NCI-H1048 (cell line): Measurements from ENCODE around the gene GAREM1.
"Not testable (repeated sequence)": the region's sequence is repeated elsewhere in the genome, so short reads cannot be mapped to it uniquely, and the experiment has no call there.

Experiments used
- DNase-seq: peaks from one replicate; lab custom pipeline; 2025; lab: John Stamatoyannopoulos, UW

GAREM1 gene

GRCh38 chr18:32368991-32369390 is 101.7 kb downstream of the GAREM1 start:
- no peak for DNase-seq

DNA sequence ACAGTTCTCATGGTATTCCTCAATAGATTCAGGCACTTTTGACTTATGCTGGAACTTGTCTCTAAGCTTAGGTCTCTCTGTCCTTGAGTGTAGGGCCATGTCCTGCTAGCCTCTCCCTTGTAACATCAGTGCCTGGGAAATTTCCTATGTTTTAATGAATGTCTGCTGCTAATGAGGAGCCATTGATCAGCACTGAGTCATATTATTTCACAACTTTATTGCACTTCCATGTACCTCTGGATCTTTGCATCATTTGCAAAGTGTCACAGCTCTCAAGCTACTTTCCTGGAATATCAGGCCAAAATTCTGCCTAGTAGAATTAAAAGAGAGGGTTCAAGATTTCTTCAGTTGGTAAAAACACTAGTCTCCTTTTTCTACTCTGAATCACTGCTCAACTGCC is 102.5 kb downstream of the GAREM1 start:
- DNase-seq = no peak

DNA sequence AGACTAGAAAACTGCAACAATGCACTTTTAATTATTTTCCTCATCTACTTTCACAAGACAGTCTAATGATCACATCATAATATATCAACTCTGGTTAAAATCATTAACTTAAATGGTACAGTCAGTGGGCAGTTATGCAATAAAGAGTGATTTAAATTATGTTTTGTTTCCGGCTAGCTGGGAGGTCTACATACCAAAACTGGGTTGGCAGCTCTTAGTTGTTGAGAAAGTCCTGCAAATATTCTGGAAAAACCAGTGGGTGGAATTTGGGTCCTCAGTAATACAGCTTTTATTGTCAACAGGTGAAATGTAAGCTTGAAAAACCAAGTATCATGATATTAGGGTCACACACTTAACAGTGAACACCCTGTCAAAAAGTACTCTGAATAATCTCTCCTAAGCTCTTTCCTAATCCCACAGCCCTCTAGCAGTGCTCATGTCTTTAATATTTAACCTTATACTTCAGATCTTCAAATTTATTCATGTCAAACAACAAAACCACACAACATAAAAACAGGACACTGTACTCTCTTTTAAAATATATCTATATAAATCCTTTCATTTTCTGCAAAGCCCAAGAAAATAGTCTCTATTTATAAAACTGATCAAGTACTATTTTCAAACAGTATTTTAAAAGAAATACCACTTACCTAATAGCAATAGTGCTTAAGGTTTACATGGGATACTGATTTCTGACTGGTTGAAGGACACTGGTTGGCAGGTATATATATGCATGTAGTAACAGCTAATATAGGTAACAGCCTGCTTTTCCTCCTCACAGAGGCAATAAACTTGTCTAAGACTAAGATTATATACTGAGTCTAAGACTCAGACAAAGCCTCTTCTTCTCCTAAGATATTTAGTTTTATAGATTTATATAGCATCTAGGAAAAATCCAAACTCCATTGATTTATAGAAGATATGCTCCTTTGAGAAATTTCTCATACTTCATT is 103.8 kb downstream of the GAREM1 start:
- DNase-seq = no peak

DNA sequence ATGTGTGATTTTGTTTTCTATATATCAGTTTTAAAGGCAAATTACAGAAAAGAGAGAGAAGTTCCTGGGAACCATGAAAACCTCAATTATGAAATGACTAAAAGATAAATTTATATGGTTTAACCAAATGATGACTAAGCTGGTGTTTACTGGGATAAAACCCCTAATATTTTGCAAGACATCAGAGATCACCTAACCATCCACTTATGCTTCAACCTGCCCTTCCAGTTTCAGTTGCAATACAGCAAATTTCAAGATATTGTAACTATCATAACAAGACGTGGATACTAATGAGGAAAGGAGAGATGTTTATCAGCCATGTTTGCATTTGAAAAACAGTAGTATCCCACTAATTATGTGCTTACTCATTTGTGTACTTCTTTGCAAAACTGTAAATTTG is 108.2 kb downstream of the GAREM1 start:
- DNase-seq = no peak

- no peak for DNase-seq
Measured at GRCh38 chr18:32360682-32361345, 109.9 kb downstream of the GAREM1 start.

- no peak for DNase-seq
Measured at GRCh38 chr18:32358529-32358928, 112.2 kb downstream of the GAREM1 start.

DNA sequence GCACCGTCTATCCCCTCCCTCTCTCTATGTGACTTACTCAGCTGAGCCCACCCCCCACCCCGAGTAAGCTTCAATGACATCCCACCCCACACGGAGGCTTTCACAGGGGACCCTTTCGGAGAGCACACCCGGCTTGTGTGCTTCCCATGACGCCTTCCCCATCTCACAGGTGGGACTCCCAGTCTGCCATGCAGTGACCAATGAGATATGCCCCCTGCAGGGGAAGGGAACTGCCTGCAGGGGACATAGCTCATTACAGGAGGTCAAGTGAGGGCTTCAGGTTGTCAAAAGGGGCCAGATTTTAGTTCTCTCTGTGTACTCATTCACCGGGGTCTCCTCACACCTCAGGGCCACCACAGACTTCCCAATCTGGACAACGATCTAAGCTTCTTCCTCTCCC is 112.6 kb downstream of the GAREM1 start:
- DNase-seq = no peak

DNA sequence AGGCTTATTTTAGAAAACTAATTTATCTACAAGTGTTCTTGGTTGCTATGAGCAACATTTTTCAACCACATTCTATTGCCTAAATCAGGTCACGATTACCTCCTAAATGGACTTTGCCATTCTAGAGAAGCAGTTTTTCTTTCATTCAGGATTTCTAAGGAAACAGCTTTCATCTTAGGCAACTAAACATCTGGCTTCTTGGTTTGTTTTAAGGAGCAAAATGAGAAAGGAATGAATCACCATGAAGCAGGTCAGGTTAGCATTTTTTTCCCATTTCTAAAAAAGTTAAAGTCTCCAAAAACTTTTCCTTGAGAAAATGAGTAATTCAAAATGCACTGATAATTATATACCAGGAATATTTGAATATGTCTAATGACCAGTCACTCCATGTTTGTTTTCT is 114.8 kb downstream of the GAREM1 start:
- no peak for DNase-seq

- DNase-seq = no peak
Measured at GRCh38 chr18:32354518-32354917, 116.2 kb downstream of the GAREM1 start.

DNA sequence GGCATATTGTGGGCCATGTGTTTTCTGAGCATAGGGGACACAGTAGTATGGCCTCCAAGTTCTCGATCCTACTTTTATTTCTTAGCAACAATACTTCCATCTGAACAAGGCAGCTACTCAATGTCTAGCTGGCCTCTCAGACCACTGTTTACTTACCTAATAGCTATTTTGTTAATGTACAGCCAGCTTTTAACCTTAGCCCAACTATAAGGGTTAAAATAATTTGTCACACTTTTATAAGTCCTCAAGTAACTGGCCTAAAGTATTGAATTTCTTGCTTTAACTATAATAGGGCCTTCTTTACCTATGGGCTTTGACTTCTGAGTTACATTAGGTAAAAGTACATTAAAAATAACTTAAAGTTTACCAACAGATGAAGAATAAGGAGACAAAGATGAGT is 117.4 kb downstream of the GAREM1 start:
- no peak for DNase-seq

DNA sequence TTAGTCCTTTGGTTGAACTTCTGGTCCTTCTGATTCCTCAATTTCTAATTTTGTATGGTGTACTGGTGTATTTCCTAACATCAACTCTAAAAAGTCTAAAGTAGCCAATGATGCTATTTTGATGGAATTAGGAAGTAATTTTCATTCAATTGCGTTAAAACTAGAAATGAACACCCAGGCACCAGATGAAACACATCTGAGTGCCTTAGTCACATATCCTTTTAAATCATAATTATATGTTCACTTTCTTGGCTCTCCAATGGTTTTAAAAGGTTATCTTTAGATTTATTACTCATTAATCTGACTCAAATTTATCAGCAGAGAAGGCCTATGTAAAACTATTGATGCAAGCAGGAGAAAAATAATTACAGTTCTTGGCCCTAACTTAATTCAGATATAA is 119.7 kb downstream of the GAREM1 start:
- DNase-seq = no peak

DNA sequence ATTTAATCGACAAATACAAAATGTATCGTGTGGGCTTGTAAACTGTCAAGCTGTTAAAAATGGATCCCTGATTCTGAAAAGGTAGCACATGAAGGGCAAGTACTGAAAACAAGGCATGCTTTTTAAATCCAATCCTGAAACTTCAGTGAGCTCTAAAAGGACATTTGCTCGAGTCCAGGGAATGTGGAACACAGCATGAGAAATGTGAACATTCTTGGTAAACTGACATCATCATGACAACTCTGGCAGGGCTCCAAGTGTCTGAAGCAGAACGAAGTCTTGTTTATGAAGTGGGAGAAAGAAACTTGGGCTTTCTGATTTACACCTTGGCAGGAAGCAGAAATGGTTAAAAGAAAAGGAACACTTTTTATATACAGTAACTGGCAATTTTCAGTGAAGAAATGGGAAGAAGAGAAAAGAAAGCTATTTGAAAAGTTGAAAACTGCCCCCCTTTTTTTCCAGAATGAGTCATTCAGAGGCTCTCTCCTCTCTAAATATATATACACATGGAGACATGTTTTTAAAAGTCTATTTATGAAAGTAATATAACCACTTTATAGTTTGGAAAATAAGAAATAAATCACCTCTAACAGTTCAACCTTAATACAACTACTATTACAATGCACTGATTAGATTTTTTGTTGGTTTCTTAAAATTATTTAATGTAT is 120.8 kb downstream of the GAREM1 start:
- DNase-seq = peak; percentile 3

DNA sequence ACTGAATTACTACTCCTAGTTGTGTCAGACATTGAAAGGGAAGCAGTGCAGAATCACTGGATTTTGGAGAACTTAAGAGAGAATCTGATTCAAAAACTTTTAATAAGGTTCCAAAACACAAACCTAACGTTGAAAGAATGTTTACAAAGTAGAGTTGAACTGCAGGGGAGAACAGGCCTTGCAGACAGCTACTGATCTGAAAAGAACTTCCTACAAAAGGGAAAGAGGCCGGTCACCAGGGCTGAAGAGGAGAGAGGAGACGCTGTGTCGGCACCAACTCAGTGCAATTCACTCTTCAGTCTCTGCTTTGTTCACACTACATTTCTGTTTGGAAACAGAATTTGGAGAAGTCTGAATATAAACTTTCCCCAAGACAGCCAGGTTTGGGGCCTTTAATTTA is 124.0 kb downstream of the GAREM1 start:
- no peak for DNase-seq

- DNase-seq = no peak
Measured at GRCh38 chr18:32343634-32344033, 127.0 kb downstream of the GAREM1 start.

DNA sequence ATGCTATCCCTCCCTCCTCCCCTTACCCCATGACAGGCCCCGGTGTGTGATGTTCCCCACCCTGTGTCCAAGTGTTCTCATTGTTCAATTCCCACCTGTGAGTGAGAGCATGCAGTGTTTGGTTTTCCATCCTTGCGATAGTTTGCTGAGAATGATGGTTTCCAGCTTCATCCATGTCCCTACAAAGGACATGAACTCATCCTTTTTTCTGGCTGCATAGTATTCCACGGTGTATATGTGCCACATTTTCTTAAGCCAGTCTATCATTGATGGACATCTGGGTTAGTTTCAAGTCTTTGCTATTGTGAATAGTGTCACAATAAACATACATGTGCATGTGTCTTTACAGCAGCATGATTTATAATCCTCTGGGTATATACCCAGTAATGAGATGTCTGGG is 129.6 kb downstream of the GAREM1 start:
- DNase-seq = not testable (repeated sequence)

DNA sequence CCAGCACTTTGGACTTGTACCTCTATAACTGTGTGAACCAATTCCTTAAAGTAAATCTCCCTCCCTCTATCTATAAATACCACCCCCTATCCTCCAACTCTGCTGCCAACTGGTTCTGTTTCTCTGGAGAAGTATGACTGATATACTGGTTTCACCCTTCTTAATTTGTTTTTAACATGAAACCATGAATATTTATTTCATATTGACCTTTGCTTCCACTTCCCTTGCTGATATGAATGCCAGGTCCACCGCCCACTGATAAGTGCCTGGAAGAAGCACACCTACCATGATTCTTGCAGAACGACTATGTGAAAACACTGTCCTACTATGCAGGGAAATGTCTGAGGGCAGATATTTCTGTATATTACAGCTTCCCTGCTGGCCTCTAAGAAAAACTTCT is 131.6 kb downstream of the GAREM1 start:
- DNase-seq = no peak

DNA sequence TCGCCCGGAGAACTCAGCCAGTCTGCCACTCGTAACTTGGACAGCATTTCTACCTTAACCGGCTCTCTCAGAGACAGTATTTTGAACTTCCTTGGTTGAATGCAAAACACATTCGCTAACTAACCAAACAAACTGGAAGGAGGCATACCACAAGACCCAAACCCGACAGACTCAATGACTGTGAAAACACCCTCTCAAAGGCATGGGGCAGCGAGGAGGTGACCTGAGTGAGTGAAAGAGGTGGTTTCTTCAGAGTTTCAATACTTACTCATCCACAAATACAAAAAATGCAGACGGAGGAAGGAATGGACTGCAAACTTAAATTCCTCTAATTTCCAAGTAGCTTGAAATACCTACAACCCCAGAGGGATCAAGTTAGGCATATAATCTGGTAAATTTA is 132.9 kb downstream of the GAREM1 start:
- DNase-seq = no peak

DNA sequence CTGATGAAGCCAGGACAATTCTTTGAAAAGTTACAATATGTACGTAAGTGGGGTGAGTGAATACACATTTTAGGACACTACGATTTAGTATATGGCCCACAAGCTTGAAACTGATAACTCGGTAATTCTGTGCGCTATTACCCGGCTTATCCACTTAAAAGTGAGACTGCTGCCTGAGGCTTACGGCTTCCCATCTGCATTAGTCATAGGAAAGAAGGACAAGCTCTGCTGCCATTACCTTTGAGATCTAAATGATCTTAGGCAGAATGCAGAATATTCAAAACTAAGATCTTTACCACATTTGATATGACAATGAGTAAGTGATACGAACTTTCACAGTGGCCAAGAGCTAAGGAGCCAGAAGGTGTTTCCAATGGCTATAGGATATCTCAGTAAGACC is 133.3 kb downstream of the GAREM1 start:
- no peak for DNase-seq

- DNase-seq = no peak
Measured at GRCh38 chr18:32335228-32335627, 135.5 kb downstream of the GAREM1 start.

DNA sequence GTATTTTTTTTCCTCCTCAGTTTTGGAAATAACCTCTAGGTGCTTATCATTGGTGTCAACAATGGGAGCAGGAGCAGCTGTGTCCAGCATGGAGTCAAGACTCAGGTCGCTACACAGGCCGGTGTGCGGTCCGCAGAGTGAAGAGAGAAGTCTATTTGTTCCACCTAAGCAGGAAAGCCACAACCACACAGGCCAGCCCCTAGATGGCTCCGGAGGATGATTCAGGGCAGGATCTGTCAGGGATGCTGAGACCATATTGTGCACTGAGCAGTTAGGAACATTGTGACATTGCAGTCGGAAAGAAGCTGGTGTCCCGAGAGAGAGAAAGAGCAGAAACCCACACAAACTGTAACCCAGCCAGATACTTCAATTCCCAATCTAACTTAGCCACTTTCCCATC is 136.9 kb downstream of the GAREM1 start:
- no peak for DNase-seq

- DNase-seq = no peak
Measured at GRCh38 chr18:32332708-32333107, 138.0 kb downstream of the GAREM1 start.

- no peak for DNase-seq
Measured at GRCh38 chr18:32328974-32329373, 141.7 kb downstream of the GAREM1 start.

DNA sequence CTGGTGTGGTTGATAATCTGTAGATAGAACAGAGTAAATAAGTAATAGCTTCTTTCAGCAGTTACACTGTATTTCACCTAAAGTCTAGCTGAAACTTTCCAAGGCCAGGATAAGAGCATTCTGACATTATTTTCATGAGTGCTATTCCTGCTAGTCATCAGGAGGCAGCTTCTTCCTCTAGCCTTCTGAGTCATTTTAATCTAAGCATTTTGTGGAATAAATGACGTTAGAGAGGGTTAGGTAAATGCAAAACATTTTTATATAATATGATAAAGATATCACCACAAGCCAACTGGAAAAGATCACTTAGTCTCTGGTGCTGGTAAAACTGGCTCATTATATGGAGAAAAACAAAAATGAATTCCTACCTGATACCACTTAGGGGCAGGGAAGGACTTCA is 142.3 kb downstream of the GAREM1 start:
- no peak for DNase-seq
